HL-60/S4 (cell line): ENCODE measurements around the gene CYP11A1.
"Not testable (repeated sequence)": the region's sequence is repeated elsewhere in the genome, so short reads cannot be mapped to it uniquely, and the experiment has no call there.

ENCODE experiments used
- in situ Hi-C: fragments of 300-500 bp; cut with MboI; formaldehyde crosslinking; loops from 2 replicates; pipeline ENCODE4 v1.14.3; 2022; ENCODE audit warnings: low sequenced_read_pairs

CYP11A1 gene

GRCh38 chr15:74377831-74378766, 10.7 kb upstream of the CYP11A1 start:
- in situ Hi-C loops: loop anchor here (10.0 to 25.0 kb wide), 2 partner anchors 387 to 584 kb away; partner anchors contain the start of gene RPP25

DNA sequence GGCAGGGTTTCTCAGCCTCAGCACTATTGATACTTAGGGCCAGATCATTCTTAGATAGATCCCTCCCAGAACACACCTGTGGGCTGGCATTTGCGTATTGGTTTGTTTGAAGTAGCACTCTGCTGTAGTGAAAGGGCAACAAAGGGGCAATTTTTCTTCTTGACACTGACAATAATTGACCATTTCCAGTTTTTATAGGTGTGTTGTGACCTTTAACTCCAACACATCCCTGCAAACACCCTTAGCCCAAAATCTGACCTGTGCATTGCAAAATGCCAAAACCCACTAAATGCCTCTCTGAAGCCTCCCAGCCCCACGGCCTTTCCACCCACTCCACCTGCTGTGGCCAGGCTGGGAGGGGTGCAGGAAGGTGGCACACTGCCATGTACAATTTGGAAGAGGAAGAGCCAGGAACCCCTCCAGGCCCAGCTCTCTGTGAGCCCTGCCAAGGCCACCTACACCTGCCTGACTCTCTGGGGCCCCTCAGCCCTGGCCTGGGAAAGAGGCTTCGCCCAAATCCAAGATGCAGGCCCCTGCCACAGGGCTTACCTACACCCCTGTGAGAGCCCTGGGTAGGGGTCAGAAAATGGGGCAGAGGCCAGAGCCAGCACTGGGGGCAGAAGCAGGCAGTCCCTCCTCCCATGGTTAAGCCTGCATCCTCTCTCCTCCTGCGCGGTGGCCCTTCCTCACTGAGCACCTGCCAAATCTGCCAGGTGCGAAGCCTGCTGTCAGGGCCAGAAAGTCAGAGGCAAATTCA, 9.6 kb upstream of the CYP11A1 start:
- in situ Hi-C loops: loop anchor here (10.0 to 25.0 kb wide), 2 partner anchors 388 to 585 kb away; partner anchors contain the start of gene RPP25

GRCh38 chr15:74376226-74376625, 8.8 kb upstream of the CYP11A1 start:
- in situ Hi-C loops: loop anchor here (10.0 to 25.0 kb wide), 2 partner anchors 389 to 586 kb away; partner anchors contain the start of gene RPP25

GRCh38 chr15:74375303-74375693, 7.9 kb upstream of the CYP11A1 start:
- in situ Hi-C loops: loop anchor here (10.0 to 25.0 kb wide), 2 partner anchors 390 to 587 kb away; partner anchors contain the start of gene RPP25

DNA sequence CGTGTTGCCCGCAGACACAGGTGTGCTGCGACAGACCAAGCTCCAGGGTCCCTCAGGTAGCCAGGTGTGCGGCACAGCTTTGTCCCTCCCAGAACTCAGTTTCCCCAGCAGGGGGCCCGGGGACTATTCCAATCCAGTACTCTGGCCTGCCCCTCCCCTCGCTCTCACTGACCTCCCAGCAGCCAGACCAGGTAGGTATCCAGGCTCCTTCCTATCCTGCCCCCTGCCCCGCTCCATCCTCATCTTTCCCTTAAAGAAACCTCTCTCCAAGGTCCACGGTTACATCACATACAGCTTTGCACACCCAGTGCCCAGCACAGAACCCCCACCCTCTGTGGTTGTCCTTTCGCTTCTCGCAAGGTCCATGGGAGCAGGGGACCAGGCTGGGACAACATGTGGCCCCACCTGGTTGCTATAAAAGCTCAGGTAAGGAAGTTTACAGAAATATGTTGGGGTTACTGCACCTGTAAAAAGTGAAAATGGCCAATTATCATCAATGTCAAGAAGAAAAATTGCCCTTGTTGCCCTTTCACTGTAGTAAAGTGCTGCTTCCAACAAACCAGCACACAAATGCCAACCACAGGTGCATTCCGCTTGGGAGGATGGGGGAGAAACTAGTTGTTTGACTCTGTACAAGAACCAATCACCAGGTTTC, 7.3 kb upstream of the CYP11A1 start:
- in situ Hi-C loops: loop anchor here (10.0 to 25.0 kb wide), 2 partner anchors 390 to 588 kb away; partner anchors contain the start of gene RPP25

- in situ Hi-C loops: loop anchor here (10.0 kb wide), 1 partner anchor 391 kb away; no protein-coding TSS in a partner anchor
Measured at GRCh38 chr15:74373731-74374647, 6.5 kb upstream of the CYP11A1 start.

DNA sequence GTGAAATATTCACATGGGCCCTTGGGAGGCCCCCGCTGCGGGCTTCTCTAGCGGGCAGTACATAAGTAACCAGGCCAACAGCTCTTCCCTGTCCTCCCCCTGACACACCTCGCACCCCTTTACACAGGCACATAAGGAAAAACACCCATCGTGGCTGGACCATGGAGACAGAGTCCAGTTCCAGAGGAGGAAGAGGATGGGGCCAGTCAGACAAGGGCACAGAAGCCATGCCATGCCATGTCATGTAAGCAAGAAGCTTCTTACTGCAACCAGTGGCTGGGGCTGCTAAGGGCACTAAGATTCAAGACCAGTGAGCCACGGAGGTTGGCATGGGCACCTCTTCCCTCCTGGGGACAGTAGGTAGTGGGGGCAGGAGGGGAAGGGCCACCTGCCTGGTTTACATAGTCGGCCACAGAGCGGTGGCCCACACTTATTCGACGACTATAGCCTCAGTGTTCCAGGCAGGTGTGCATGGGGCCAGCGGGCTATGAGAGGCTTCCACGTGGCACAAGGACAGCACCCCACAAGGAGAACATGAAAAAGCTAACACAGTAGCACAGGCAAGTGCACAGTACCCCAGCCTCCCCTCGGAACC, 5.7 kb upstream of the CYP11A1 start:
- in situ Hi-C loops: loop anchor here (10.0 kb wide), 1 partner anchor 392 kb away; no protein-coding TSS in a partner anchor

DNA sequence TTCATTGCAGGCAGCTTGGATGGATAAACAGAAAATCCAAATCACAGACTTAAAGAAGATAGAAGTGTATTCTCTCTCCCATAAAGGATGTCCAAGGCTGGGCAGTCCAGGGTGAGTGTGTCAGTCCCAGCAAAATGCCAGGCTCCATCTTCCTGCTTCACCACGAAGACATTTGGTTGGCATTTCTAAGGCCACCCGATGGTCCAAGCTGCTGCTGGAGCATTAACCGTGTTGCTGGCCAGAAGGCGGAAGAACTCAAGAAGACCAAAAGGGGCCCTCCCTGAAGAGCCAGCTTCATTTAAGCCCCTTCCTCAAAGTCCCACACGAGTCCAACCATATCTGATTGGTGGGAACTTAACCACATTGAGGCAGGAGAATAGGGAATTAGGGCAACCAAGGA, 3.0 kb upstream of the CYP11A1 start:
- in situ Hi-C loops: loop anchor here (10.0 kb wide), 1 partner anchor 394 kb away; no protein-coding TSS in a partner anchor

- in situ Hi-C loops: loop anchor here (10.0 kb wide), 1 partner anchor 395 kb away; no protein-coding TSS in a partner anchor
Measured at GRCh38 chr15:74369756-74370155, 2.3 kb upstream of the CYP11A1 start.

DNA sequence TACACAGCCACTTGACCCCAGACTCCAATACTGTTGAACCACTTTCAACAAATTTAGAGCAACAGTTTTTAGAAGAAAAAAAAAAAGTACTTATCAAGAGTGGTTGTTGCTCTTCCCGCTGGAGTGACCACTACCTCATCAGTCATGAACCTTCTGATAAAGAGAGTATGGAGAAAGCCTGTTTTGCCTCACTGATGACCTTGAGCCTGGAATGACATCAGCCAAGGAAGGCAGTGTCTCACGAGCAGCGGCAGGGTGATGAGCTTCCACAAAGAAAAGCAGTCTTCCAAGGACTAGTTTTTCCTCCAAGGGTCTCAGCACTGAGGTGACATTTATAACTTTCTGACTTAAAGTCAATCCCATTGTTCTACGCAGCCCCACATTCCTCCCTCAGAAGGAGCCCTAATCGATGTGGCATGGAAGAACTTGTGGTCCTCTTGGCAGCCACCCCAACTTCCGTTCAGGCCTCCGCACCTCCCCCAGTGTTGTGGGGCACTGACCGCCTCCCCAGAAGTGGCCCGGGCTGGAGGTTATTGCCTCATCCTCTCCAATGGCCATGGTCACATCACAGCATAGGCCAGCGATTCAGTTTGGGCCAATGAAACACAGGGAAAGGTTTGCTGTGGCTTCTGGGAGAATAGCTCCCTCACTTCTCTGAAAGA, 1.8 kb upstream of the CYP11A1 start:
- in situ Hi-C loops: no loop called here

- in situ Hi-C loops: no loop called here
Measured at GRCh38 chr15:74368121-74368520, 675 bp upstream of the CYP11A1 start.

- in situ Hi-C loops: no loop called here
Measured at GRCh38 chr15:74365598-74366445, 1.6 kb downstream of the CYP11A1 start.

DNA sequence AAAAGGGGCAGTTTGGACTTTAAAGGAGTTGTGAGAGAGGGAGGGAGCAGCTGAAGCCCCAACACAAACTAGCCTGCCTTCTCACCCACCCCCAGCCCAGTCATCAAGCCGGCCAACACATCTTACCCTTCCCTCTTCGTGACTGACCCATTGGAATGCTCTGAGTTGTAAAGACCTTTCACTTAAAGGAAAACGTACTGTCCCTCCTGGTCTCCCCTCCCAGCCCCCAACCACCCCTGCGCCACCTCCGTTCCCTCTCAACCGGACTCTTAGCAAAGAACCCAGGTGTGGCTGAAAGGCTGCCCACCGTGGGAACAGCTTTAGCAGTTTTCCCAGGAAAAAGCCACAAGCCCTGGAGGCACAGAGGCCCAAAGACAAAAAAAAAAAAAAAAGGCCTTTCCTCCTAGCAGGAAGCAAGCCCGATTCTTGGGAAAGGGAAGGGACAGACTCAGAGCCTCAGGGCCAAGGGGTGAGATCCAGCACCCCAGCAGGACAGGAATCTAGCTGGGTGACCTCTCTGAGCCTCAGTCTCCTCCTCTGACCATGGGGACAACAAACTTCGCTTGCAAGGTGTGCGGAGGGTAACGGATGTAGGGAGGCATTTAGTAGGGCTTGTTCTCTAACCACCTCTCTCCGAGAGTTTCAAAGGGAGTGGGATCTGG, 2.4 kb downstream of the CYP11A1 start:
- in situ Hi-C loops: no loop called here

DNA sequence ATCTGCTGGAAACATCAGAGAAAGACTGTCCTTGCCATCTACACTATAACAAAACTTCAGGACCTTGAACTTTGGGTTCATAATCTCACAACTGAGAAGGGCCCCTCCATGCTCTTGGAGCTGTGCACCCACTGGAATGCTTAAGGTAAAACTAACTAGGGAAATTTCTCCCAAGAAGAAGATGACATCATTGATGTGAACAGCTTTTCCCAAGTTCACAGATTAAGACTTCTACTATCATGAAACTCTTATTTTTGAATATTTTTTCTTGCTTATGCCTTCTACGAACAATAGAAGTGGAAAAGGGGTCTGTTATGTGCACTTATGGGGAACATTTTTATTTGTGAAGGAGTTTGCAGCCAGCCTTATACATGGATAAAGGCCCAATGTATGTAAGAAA, 5.0 kb downstream of the CYP11A1 start:
- in situ Hi-C loops: no loop called here

GRCh38 chr15:74360855-74361254, 6.6 kb downstream of the CYP11A1 start:
- in situ Hi-C loops: not testable (repeated sequence)

DNA sequence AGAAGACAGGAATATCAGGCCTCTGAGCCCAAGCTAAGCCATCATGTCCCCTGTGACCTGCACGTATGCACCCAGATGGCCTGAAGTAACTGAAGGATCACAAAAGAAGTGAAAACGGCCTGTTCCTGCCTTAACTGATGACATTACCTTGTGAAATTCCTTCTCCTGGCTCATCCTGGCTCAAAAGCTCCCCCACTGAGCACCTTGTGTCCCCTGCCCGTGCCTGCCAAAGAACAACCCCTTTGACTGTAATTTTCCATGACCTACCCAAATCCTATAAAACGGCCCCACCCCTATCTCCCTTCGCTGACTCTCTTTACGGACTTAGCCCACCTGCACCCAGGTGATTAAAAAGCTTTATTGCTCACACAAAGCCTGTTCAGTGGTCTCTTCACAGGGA, 8.1 kb downstream of the CYP11A1 start:
- in situ Hi-C loops: not testable (repeated sequence)

GRCh38 chr15:74357514-74357913, 9.9 kb downstream of the CYP11A1 start:
- in situ Hi-C loops: not testable (repeated sequence)
